HEK293 (cell line): ENCODE results near the gene HIPK2.

ENCODE experiments used
- HOXA7 ChIP-seq: sonication (generic); formaldehyde crosslinking; IDR thresholded peaks from 2 replicates; pipeline ENCODE4 v1.8.1; 2022; ENCODE audit warnings: missing genetic modification reagents, borderline replicate concordance
- KLF9 ChIP-seq: fragments of 450-650 bp; formaldehyde crosslinking; IDR thresholded peaks from 2 replicates; pipeline ENCODE4 v1.5.1; 2016; ENCODE audit warnings: missing biosample characterization, missing genetic modification characterization, low read depth
- RBAK ChIP-seq: fragments of 450-650 bp; formaldehyde crosslinking; IDR thresholded peaks from 2 replicates; pipeline ENCODE4 v1.5.1; 2016; ENCODE audit warnings: missing biosample characterization, missing genetic modification characterization
- SP2 ChIP-seq: fragments of 450-650 bp; formaldehyde crosslinking; IDR thresholded peaks from 2 replicates; pipeline ENCODE4 v1.5.1; 2016; ENCODE audit warnings: missing biosample characterization, missing genetic modification characterization
- YY1 ChIP-seq: fragments of 450-650 bp; formaldehyde crosslinking; IDR thresholded peaks from 2 replicates; pipeline ENCODE4 v1.5.1; 2018; ENCODE audit warnings: missing biosample characterization, missing genetic modification characterization
- ZFP37 ChIP-seq: fragments of 450-650 bp; formaldehyde crosslinking; IDR thresholded peaks from 2 replicates; pipeline ENCODE4 v1.5.1; 2016; ENCODE audit warnings: missing biosample characterization, missing genetic modification characterization
- ZNF175 ChIP-seq: fragments of 450-650 bp; formaldehyde crosslinking; IDR thresholded peaks from 2 replicates; pipeline ENCODE4 v1.5.1; 2016; ENCODE audit warnings: missing biosample characterization, missing genetic modification characterization
- ZNF2 ChIP-seq: fragments of 450-650 bp; formaldehyde crosslinking; IDR thresholded peaks from 2 replicates; pipeline ENCODE4 v1.5.1; 2016; ENCODE audit warnings: missing biosample characterization, missing genetic modification characterization
- ZNF239 ChIP-seq: fragments of 450-650 bp; formaldehyde crosslinking; IDR thresholded peaks from 2 replicates; pipeline ENCODE4 v1.5.1; 2016; ENCODE audit warnings: missing biosample characterization, missing genetic modification characterization
- ZNF266 ChIP-seq: fragments of 450-650 bp; formaldehyde crosslinking; IDR thresholded peaks from 2 replicates; pipeline ENCODE4 v1.5.1; 2016; ENCODE audit warnings: missing biosample characterization, missing genetic modification characterization, low read depth
- ZNF792 ChIP-seq: fragments of 450-650 bp; formaldehyde crosslinking; IDR thresholded peaks from 2 replicates; pipeline ENCODE4 v1.5.1; 2016; ENCODE audit warnings: missing biosample characterization, missing genetic modification characterization
- TF ChIP-seq, protein P1 (sequence below): fragments of 450-650 bp; formaldehyde crosslinking; IDR thresholded peaks from 2 replicates; pipeline ENCODE4 v1.5.1; 2016; ENCODE audit warnings: missing biosample characterization, missing genetic modification characterization
- TF ChIP-seq, protein P2 (sequence below): fragments of 450-650 bp; formaldehyde crosslinking; IDR thresholded peaks from 2 replicates; pipeline ENCODE4 v1.5.1; 2016; ENCODE audit warnings: missing biosample characterization, missing genetic modification characterization, low read depth

DNA sequence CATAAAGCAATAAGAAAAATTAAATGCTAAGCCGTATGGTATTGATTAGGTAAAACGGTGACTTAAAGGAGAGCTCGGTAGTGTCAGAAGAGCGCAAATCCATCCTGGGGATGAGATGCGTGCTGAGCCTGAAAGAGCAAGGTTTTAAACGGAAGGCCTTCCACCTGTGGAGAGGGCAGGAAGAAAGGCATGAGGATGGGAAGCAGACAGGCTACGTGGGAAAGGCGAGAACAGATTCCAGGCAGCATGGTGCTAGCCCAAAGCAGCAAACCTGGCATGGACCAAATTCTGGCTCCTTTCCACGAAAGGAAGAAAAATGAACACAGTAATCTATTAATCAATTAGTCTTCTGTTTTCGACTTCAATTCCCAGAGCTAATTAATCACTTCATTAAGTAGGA is 103.5 kb downstream of the HIPK2 start:
- TF ChIP-seq KLF9 (tag by site-specific recombination) (no peak), YY1 (tag by site-specific recombination) (no peak), HOXA7 (CRISPR knock-in tag) (no peak), ZNF792 (no peak), ZFP37 (tag by site-specific recombination) (no peak), ZNF2 (tag by site-specific recombination) (no peak), SP2 (no peak), ZNF239 (tag by site-specific recombination) (no peak), RBAK (tag by site-specific recombination) (no peak), ZNF266 (tag by site-specific recombination) (no peak), ZNF175 (no peak)
- TF ChIP-seq, protein P1, sequence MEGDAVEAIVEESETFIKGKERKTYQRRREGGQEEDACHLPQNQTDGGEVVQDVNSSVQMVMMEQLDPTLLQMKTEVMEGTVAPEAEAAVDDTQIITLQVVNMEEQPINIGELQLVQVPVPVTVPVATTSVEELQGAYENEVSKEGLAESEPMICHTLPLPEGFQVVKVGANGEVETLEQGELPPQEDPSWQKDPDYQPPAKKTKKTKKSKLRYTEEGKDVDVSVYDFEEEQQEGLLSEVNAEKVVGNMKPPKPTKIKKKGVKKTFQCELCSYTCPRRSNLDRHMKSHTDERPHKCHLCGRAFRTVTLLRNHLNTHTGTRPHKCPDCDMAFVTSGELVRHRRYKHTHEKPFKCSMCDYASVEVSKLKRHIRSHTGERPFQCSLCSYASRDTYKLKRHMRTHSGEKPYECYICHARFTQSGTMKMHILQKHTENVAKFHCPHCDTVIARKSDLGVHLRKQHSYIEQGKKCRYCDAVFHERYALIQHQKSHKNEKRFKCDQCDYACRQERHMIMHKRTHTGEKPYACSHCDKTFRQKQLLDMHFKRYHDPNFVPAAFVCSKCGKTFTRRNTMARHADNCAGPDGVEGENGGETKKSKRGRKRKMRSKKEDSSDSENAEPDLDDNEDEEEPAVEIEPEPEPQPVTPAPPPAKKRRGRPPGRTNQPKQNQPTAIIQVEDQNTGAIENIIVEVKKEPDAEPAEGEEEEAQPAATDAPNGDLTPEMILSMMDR (tag by site-specific recombination), result no peak
- TF ChIP-seq, protein P2, sequence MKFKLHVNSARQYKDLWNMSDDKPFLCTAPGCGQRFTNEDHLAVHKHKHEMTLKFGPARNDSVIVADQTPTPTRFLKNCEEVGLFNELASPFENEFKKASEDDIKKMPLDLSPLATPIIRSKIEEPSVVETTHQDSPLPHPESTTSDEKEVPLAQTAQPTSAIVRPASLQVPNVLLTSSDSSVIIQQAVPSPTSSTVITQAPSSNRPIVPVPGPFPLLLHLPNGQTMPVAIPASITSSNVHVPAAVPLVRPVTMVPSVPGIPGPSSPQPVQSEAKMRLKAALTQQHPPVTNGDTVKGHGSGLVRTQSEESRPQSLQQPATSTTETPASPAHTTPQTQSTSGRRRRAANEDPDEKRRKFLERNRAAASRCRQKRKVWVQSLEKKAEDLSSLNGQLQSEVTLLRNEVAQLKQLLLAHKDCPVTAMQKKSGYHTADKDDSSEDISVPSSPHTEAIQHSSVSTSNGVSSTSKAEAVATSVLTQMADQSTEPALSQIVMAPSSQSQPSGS, result no peak
